IMR-90 (cell line): Measurements from ENCODE around the gene GPA33. TPM values are rescaled to one million over a fixed set of nuclear protein-coding genes. Genes with fewer than 3 reads are reported as not detected.

ENCODE experiments used
- ATAC-seq: fragments of 200-7000 bp; cut with Tn5 transposase; 2 replicates; pipeline ENCODE4 v1.9.1; 2020; ENCODE audit warnings: low read depth, mild to moderate bottlenecking, moderate library complexity
- BruUV-seq: library from RNA; stranded (reverse); fragments of 400-500 nt; replicated peaks from 2 replicates; lab custom pipeline; 2021; lab: Mats Ljungman, UMichigan
- CTCF ChIA-PET: fragments of 300-600 bp; formaldehyde crosslinking; extraction: SDS; loops from one replicate; lab custom pipeline; 2021; ENCODE audit warnings: antibody characterized with exemption; lab: Yijun Ruan, JAX
- POLR2A ChIA-PET: fragments of 300-600 bp; sonication (Branson Sonifier 250); formaldehyde crosslinking; loops from one replicate; lab custom pipeline; 2022; ENCODE audit warnings: antibody characterized with exemption; ENCODE audit not compliant: unreplicated experiment; lab: Charles Lee
- DNase-seq: peaks from one replicate; pipeline ENCODE4 v3.0.0; 2013
- H2AFZ ChIP-seq: replicated peaks from 2 replicates; pipeline ENCODE3; 2013; ENCODE audit warnings: low read length, mild to moderate bottlenecking; ENCODE audit not compliant: poor library complexity
- H2AK5ac ChIP-seq: 2 replicates; pipeline ENCODE4 v1.6.1; 2013; ENCODE audit warnings: low read depth, low read length, inconsistent platforms
- H2AK9ac ChIP-seq: replicated peaks from 2 replicates; pipeline ENCODE3; 2013; ENCODE audit warnings: mild to moderate bottlenecking, low read depth, low read length, moderate library complexity; ENCODE audit not compliant: poor library complexity
- H2BK120ac ChIP-seq: 2 replicates; pipeline ENCODE4 v1.6.1; 2013; ENCODE audit warnings: low read depth, low read length, inconsistent platforms
- H2BK15ac ChIP-seq: 3 replicates; pipeline ENCODE4 v1.6.1; 2013; ENCODE audit warnings: low read depth, low read length, inconsistent platforms
- H2BK20ac ChIP-seq: 2 replicates; pipeline ENCODE4 v1.6.1; 2013; ENCODE audit warnings: low read depth, mild to moderate bottlenecking, inconsistent platforms, low read length, moderate library complexity
- H2BK5ac ChIP-seq: 2 replicates; pipeline ENCODE4 v1.6.1; 2013; ENCODE audit warnings: mild to moderate bottlenecking, low read depth, low read length, inconsistent platforms; ENCODE audit not compliant: poor library complexity, severe bottlenecking
- H3K14ac ChIP-seq: replicated peaks from 2 replicates; pipeline ENCODE4 v1.6.1; 2013; ENCODE audit warnings: low read depth, low read length, inconsistent platforms
- H3K18ac ChIP-seq: 2 replicates; pipeline ENCODE4 v1.6.1; 2013; ENCODE audit warnings: low read depth, low read length, control low read depth
- H3K23ac ChIP-seq: 2 replicates; pipeline ENCODE4 v1.6.1; 2013; ENCODE audit warnings: low read depth, low read length, inconsistent platforms
- H3K27ac ChIP-seq: 2 replicates; pipeline ENCODE4 v1.5.1; 2013; ENCODE audit warnings: mild to moderate bottlenecking, control low read depth, low read length; ENCODE audit not compliant: insufficient read depth
- H3K27me3 ChIP-seq: 2 replicates; pipeline ENCODE4 v1.6.1; 2013; ENCODE audit warnings: low read length; ENCODE audit not compliant: control insufficient read depth, insufficient read depth
- H3K36me3 ChIP-seq: 2 replicates; pipeline ENCODE4 v1.6.1; 2013; ENCODE audit warnings: low read length, mixed read lengths; ENCODE audit not compliant: control insufficient read depth, insufficient read depth
- H3K4ac ChIP-seq: 2 replicates; pipeline ENCODE4 v1.6.1; 2013; ENCODE audit warnings: low read depth, low read length, inconsistent platforms
- H3K4me1 ChIP-seq: 2 replicates; pipeline ENCODE4 v1.6.1; 2013; ENCODE audit warnings: low read length, mixed read lengths; ENCODE audit not compliant: control insufficient read depth, insufficient read depth
- H3K4me2 ChIP-seq: 2 replicates; pipeline ENCODE4 v1.6.1; 2013; ENCODE audit warnings: low read depth, mild to moderate bottlenecking, control low read depth, low read length, moderate library complexity
- H3K4me3 ChIP-seq: 2 replicates; pipeline ENCODE4 v1.5.1; 2013; ENCODE audit warnings: low read depth, mild to moderate bottlenecking, control low read depth, low read length, moderate library complexity; ENCODE audit not compliant: insufficient read depth
- H3K56ac ChIP-seq: 2 replicates; pipeline ENCODE4 v1.6.1; 2013; ENCODE audit warnings: low read length, inconsistent platforms; ENCODE audit not compliant: insufficient read depth; ENCODE audit errors: extremely low read depth
- H3K79me1 ChIP-seq, 2 experiments: 2 replicates each; pipeline ENCODE4 v1.6.1; 2013; ENCODE audit warnings: low read length in 2 of 2, inconsistent platforms in 1 of 2, low read depth in 1 of 2
- H3K9ac ChIP-seq: 2 replicates; pipeline ENCODE4 v1.6.1; 2013; ENCODE audit warnings: low read depth, low read length, control low read depth
- H3K9me1 ChIP-seq: 2 replicates; pipeline ENCODE4 v1.6.1; 2013; ENCODE audit warnings: low read length, inconsistent platforms; ENCODE audit not compliant: insufficient read depth
- H3K9me3 ChIP-seq: 2 replicates; pipeline ENCODE4 v1.6.1; 2013; ENCODE audit warnings: low read length; ENCODE audit not compliant: control insufficient read depth, insufficient read depth
- H4K20me1 ChIP-seq: 2 replicates; pipeline ENCODE4 v1.6.1; 2013; ENCODE audit warnings: low read length, inconsistent platforms; ENCODE audit not compliant: insufficient read depth
- H4K5ac ChIP-seq: 2 replicates; pipeline ENCODE4 v1.6.1; 2013; ENCODE audit warnings: mild to moderate bottlenecking, low read depth, low read length, control low read depth
- H4K8ac ChIP-seq, 2 experiments: 2 replicates each; pipeline ENCODE4 v1.6.1; 2013; ENCODE audit warnings: low read depth in 2 of 2, low read length in 2 of 2, control low read depth in 1 of 2, inconsistent platforms in 1 of 2
- H4K91ac ChIP-seq: 2 replicates; pipeline ENCODE4 v1.6.1; 2013; ENCODE audit warnings: low read depth, low read length, inconsistent platforms; ENCODE audit not compliant: insufficient read depth
- CEBPB ChIP-seq: IDR thresholded peaks from 2 replicates; pipeline ENCODE4 v1.6.1; 2012; ENCODE audit warnings: low read depth, low read length, improper control_type of control experiment
- CHD1 ChIP-seq: IDR thresholded peaks from 2 replicates; pipeline ENCODE4 v1.6.1; 2012; ENCODE audit warnings: low read depth, low read length, improper control_type of control experiment
- ELK1 ChIP-seq: fragments of 150-350 bp; IDR thresholded peaks from 2 replicates; pipeline ENCODE4 v1.6.1; 2016; ENCODE audit warnings: low read depth, mild to moderate bottlenecking, low read length, moderate library complexity, borderline replicate concordance
- MAZ ChIP-seq: IDR thresholded peaks from 2 replicates; pipeline ENCODE4 v1.6.1; 2012; ENCODE audit warnings: low read depth, mild to moderate bottlenecking, low read length, improper control_type of control experiment, moderate library complexity, borderline replicate concordance
- MXI1 ChIP-seq: IDR thresholded peaks from 2 replicates; pipeline ENCODE4 v1.6.1; 2012; ENCODE audit warnings: low read depth, mild to moderate bottlenecking, low read length, moderate library complexity, borderline replicate concordance
- NFE2L2 ChIP-seq: fragments of 150-350 bp; IDR thresholded peaks from 2 replicates; pipeline ENCODE4 v1.6.1; 2016; ENCODE audit warnings: low read depth, mild to moderate bottlenecking, low read length
- POLR2A ChIP-seq: IDR thresholded peaks from 2 replicates; pipeline ENCODE4 v1.6.1; 2012; ENCODE audit warnings: mild to moderate bottlenecking, low read depth, low read length
- RCOR1 ChIP-seq: IDR thresholded peaks from 2 replicates; pipeline ENCODE4 v1.6.1; 2012; ENCODE audit warnings: mild to moderate bottlenecking, low read length, improper control_type of control experiment; ENCODE audit not compliant: insufficient replicate concordance
- SMC3 ChIP-seq: fragments of 150-350 bp; IDR thresholded peaks from 2 replicates; pipeline ENCODE4 v1.6.1; 2016; ENCODE audit warnings: low read depth, mild to moderate bottlenecking, antibody characterized with exemption, low read length, moderate library complexity
- WGBS, 2 experiments: methylation state at CpG; one replicate each; pipeline versions ENCODE4 v1.1.5 to v1.1.7; 2013; ENCODE audit warnings: missing lambda C conversion rate in 2 of 2; ENCODE audit not compliant: insufficient read length in 1 of 2; ENCODE audit errors: extremely low coverage in 2 of 2; 5-methylcytosine and 5-hydroxymethylcytosine counted together
- dilution Hi-C: fragments of 300-500 bp; cut with HindIII; formaldehyde crosslinking; loops from one replicate; pipeline ENCODE4 v1.14.3; 2018; ENCODE audit warnings: low sequenced_read_pairs; ENCODE audit not compliant: unreplicated experiment
- in situ Hi-C: fragments of 300-500 bp; cut with MboI; formaldehyde crosslinking; loops from 3 replicates; pipeline ENCODE4 v1.14.3; 2019; ENCODE audit warnings: low sequenced_read_pairs, inconsistent platforms, mixed read lengths
- intact Hi-C: fragments of 100-400 bp; cut with micrococcal nuclease; formaldehyde crosslinking; loops from 2 replicates; pipeline ENCODE4 v1.10.0; 2022
- polyA plus RNA-seq, 3 experiments: library from polyadenylated mRNA; depleted of rRNA; stranded (reverse); fragments of >200 nt; gene quantifications; 2 replicates each; pipeline ENCODE4 v1.2.3, GENCODE V29; 2012; ENCODE audit warnings: low replicate concordance in 1 of 3
- total RNA-seq: library from RNA; depleted of rRNA; stranded (reverse); fragments of >200 nt; gene quantifications from 2 replicates; pipeline ENCODE4 v1.2.3, GENCODE V29; 2012

GPA33 gene
- total and polyA plus RNA-seq, 2 of the 4 experiments (the other 2 are of a cell fraction): not detected

DNA sequence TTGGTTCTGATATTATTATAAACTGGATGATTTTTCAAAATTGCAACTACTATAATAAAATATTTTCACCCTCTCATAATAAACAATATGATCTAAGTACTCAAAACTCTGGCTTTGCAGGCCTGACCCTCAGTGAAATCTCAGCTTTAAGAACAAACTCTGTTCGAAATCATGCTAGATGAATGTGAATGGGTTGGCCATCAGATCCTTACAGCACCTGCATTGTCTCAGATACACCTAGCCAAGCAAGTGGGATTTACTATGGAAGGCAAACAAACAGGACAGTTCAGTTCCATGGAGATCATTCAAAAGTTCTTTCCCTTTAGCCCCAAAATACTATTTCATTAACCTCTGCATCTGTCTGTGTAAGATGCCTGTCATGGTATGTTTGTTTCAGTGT is 48.5 kb upstream of the GPA33 start:
- no peak overlapping the region for H2BK120ac ChIP-seq
- TF ChIP-seq MAZ (no peak), RCOR1 (no peak), POLR2A (no peak), CHD1 (no peak), SMC3 (no peak), CEBPB (no peak), ELK1 (no peak), MXI1 (no peak), NFE2L2 (no peak)
- no peak overlapping the region for H2AK9ac ChIP-seq
- no peaks in the 10 kb centered on the region for H3K9me3 ChIP-seq
- no peak overlapping the region for H2BK15ac ChIP-seq
- no peak overlapping the region for H3K18ac ChIP-seq
- ATAC-seq: no peak
- H3K79me1 ChIP-seq: no peaks in the 10 kb centered on the region
- H2AFZ ChIP-seq: no peak overlapping the region
- POLR2A ChIA-PET: no interaction called here
- no peaks in the 10 kb centered on the region for H3K36me3 ChIP-seq
- no peak overlapping the region for H3K4me3 ChIP-seq
- no peak overlapping the region for H3K9ac ChIP-seq
- no peak overlapping the region for H3K27ac ChIP-seq
- no peak overlapping the region for H3K23ac ChIP-seq
- intact Hi-C loops (no loop called here), dilution Hi-C loops (no loop called here), in situ Hi-C loops (no loop called here)
- H4K5ac ChIP-seq: no peak overlapping the region
- no peaks in the 10 kb centered on the region for H3K4me1 ChIP-seq
- H3K4ac ChIP-seq: no peak overlapping the region
- H2BK5ac ChIP-seq: no peak overlapping the region
- no peak overlapping the region for H2BK20ac ChIP-seq
- no peaks in the 10 kb centered on the region for H4K20me1 ChIP-seq
- BruUV-seq: no TSS peak
- H3K4me2 ChIP-seq: no peak overlapping the region
- no peak overlapping the region for H3K14ac ChIP-seq
- no peaks in the 10 kb centered on the region for H3K9me1 ChIP-seq
- DNase-seq: no peak
- CTCF ChIA-PET: no interaction called here
- H4K91ac ChIP-seq: no peak overlapping the region
- H4K8ac ChIP-seq: no peak overlapping the region
- no CpG with 5 or more reads among the region's 1 CpG for WGBS, 2 experiments
- peaks cover 1% of the 10 kb centered on the region; the same call in 1 of the 2 replicates for H3K27me3 ChIP-seq
- no peak overlapping the region for H2AK5ac ChIP-seq
- no peak overlapping the region for H3K56ac ChIP-seq
